ENCODE results near the gene ADAMTS17.

DNA sequence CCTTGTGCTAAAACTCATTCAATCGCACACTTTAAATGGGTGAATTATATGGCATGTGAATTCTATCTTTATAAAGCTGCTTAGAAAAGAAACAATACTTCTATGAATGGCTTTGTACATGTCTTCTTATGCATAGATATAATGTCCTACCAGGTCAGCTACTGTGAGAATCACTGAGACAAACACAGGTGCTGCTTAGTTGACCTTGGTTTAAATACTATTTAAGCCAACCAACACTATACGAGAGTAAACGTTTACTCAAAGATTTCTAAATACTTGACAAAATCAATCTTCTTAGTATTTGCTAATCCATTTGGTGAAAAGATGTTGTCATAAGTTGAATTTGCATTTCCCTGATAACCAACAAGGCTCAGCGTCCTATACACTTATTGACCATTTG is 260.3 kb downstream of the ADAMTS17 start:
- TF ChIP-seq, protein P1, sequence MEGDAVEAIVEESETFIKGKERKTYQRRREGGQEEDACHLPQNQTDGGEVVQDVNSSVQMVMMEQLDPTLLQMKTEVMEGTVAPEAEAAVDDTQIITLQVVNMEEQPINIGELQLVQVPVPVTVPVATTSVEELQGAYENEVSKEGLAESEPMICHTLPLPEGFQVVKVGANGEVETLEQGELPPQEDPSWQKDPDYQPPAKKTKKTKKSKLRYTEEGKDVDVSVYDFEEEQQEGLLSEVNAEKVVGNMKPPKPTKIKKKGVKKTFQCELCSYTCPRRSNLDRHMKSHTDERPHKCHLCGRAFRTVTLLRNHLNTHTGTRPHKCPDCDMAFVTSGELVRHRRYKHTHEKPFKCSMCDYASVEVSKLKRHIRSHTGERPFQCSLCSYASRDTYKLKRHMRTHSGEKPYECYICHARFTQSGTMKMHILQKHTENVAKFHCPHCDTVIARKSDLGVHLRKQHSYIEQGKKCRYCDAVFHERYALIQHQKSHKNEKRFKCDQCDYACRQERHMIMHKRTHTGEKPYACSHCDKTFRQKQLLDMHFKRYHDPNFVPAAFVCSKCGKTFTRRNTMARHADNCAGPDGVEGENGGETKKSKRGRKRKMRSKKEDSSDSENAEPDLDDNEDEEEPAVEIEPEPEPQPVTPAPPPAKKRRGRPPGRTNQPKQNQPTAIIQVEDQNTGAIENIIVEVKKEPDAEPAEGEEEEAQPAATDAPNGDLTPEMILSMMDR (conservative IDR thresholded peaks at IDR 0.05): no peak
- no peak for TF ChIP-seq EZH2 (IDR thresholded peaks at IDR 0.05; ENCODE audit: low read depth)
